HEK293T (cell line): Measurements from ENCODE around the gene STAT5A.

Source experiments
- BHLHE40 ChIP-seq: fragments of 450-650 bp; IDR thresholded peaks from 2 replicates; pipeline ENCODE4 v1.6.1; 2016; ENCODE audit warnings: mild to moderate bottlenecking, moderate library complexity, borderline replicate concordance
- ELF4 ChIP-seq: fragments of 450-650 bp; IDR thresholded peaks from 2 replicates; pipeline ENCODE4 v1.6.1; 2017; ENCODE audit warnings: antibody characterized with exemption
- HDGF ChIP-seq: fragments of 450-650 bp; IDR thresholded peaks from 2 replicates; pipeline ENCODE4 v1.6.1; 2017; ENCODE audit warnings: antibody characterized with exemption, borderline replicate concordance
- LEF1 ChIP-seq: fragments of 450-650 bp; IDR thresholded peaks from 2 replicates; pipeline ENCODE4 v1.6.1; 2017; ENCODE audit warnings: mild to moderate bottlenecking, borderline replicate concordance
- NFRKB ChIP-seq: fragments of 450-650 bp; IDR thresholded peaks from 2 replicates; pipeline ENCODE4 v1.6.1; 2016; ENCODE audit warnings: mild to moderate bottlenecking, moderate library complexity
- SP1 ChIP-seq: fragments of 450-650 bp; IDR thresholded peaks from 2 replicates; pipeline ENCODE4 v1.6.1; 2017
- SUZ12 ChIP-seq: fragments of 450-650 bp; IDR thresholded peaks from 2 replicates; pipeline ENCODE4 v1.6.1; 2016; ENCODE audit warnings: mild to moderate bottlenecking
- TARDBP ChIP-seq: fragments of 450-650 bp; IDR thresholded peaks from 2 replicates; pipeline ENCODE4 v1.6.1; 2016
- TF ChIP-seq, protein P1 (sequence below): fragments of 450-650 bp; IDR thresholded peaks from 2 replicates; pipeline ENCODE4 v1.6.1; 2016

DNA sequence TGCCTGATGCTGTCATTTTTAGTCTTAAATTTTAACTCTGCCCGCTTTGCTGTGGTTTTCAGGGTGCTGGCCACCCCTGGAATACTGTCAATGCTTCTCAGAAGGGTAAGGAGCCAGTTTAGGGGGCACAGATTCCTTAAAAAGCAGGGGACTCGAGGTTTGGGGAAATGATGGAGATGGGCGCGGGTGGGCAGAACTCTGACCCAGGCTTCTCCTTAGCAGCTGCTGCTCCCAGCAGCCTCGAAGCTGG is 23.7 kb downstream of the STAT5A start:
- TF ChIP-seq HDGF (no peak), TARDBP (no peak), SP1 (no peak), ELF4 (no peak), LEF1 (no peak), NFRKB (no peak), BHLHE40 (no peak), SUZ12 (no peak)
- TF ChIP-seq, protein P1, sequence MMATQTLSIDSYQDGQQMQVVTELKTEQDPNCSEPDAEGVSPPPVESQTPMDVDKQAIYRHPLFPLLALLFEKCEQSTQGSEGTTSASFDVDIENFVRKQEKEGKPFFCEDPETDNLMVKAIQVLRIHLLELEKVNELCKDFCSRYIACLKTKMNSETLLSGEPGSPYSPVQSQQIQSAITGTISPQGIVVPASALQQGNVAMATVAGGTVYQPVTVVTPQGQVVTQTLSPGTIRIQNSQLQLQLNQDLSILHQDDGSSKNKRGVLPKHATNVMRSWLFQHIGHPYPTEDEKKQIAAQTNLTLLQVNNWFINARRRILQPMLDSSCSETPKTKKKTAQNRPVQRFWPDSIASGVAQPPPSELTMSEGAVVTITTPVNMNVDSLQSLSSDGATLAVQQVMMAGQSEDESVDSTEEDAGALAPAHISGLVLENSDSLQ, result no peak
